Measurements from ENCODE around the gene DSCAML1.
A peak's percentile ranks its signal among the peaks of the same experiment; 100 is the strongest.

DSCAML1 gene

GRCh38 chr11:117759305-117759704 is 37.7 kb downstream of the DSCAML1 start:
- DNase-seq (ENCODE audit: low spot score) = no peak

GRCh38 chr11:117754030-117754429 is 43.0 kb downstream of the DSCAML1 start:
- no peak for DNase-seq (ENCODE audit: low spot score)

GRCh38 chr11:117752721-117753237 is 44.2 kb downstream of the DSCAML1 start:
- DNase-seq (ENCODE audit: low spot score) = no peak

- no peak for DNase-seq (ENCODE audit: low spot score)
Measured at GRCh38 chr11:117752071-117752470, 44.9 kb downstream of the DSCAML1 start.

GRCh38 chr11:117750916-117751662 is 45.9 kb downstream of the DSCAML1 start:
- no peak for DNase-seq (ENCODE audit: low spot score)

GRCh38 chr11:117750357-117750756 is 46.7 kb downstream of the DSCAML1 start:
- no peak for DNase-seq (ENCODE audit: low spot score)

- no peak for DNase-seq (ENCODE audit: low spot score)
Measured at GRCh38 chr11:117749541-117749910, 47.5 kb downstream of the DSCAML1 start.

- DNase-seq (ENCODE audit: low spot score) = no peak
Measured at GRCh38 chr11:117748771-117749540, 48.1 kb downstream of the DSCAML1 start.

- DNase-seq (ENCODE audit: low spot score) = no peak
Measured at GRCh38 chr11:117747892-117748291, 49.1 kb downstream of the DSCAML1 start.

GRCh38 chr11:117745346-117745745 is 51.7 kb downstream of the DSCAML1 start:
- DNase-seq (ENCODE audit: low spot score) = no peak

- no peak for DNase-seq (ENCODE audit: low spot score)
Measured at GRCh38 chr11:117744471-117745150, 52.4 kb downstream of the DSCAML1 start.

- DNase-seq (ENCODE audit: low spot score) = no peak
Measured at GRCh38 chr11:117743121-117743815, 53.7 kb downstream of the DSCAML1 start.

GRCh38 chr11:117738246-117738957 is 58.6 kb downstream of the DSCAML1 start:
- DNase-seq (ENCODE audit: low spot score) = no peak

GRCh38 chr11:117735350-117735977 is 61.6 kb downstream of the DSCAML1 start:
- DNase-seq (ENCODE audit: low spot score) = no peak

GRCh38 chr11:117734601-117735024 is 62.4 kb downstream of the DSCAML1 start:
- DNase-seq (ENCODE audit: low spot score) = no peak

- no peak for DNase-seq (ENCODE audit: low spot score)
Measured at GRCh38 chr11:117733316-117733715, 63.7 kb downstream of the DSCAML1 start.

- DNase-seq (ENCODE audit: low spot score) = no peak
Measured at GRCh38 chr11:117731722-117732290, 65.2 kb downstream of the DSCAML1 start.

- peak; percentile 21 for DNase-seq (ENCODE audit: low spot score)
Measured at GRCh38 chr11:117730208-117730800, 66.7 kb downstream of the DSCAML1 start.

- DNase-seq (ENCODE audit: low spot score) = no peak
Measured at GRCh38 chr11:117725048-117725734, 71.8 kb downstream of the DSCAML1 start.

Data from RKO (cell line).